GM19395 (cell line): ENCODE results near the gene ZNF426.

Experiments used
- ATAC-seq: cut with Tn5 transposase; IDR thresholded peaks from one replicate; pipeline ENCODE4 v1.9.1; 2021; ENCODE audit warnings: mild to moderate bottlenecking, moderate library complexity; ENCODE audit not compliant: unreplicated experiment

ZNF426 gene

GRCh38 chr19:9498183-9498902 lies 40.1 kb downstream of the ZNF426 start, which contains the start of gene ZNF560:
TSS of gene ZNF560 (minus strand) at chr19:9498616. CDS start at chr19:9475313, 23,303 bp downstream.
- ATAC-seq = no peak

- no peak for ATAC-seq
These were observed 44.3 kb downstream of the ZNF426 start for GRCh38 chr19:9494096-9494495.

- no peak for ATAC-seq
These were observed 51.4 kb downstream of the ZNF426 start for GRCh38 chr19:9487016-9487415.

- ATAC-seq = no peak
These were observed 53.3 kb downstream of the ZNF426 start for GRCh38 chr19:9485140-9485539.

GRCh38 chr19:9474975-9475374 lies 63.5 kb downstream of the ZNF426 start:
- no peak for ATAC-seq
